CD4-positive, alpha-beta T cell treated with Interleukin-2 at 100 ng/mL for 4 hours (primary cell): ENCODE measurements around the gene ADGRL3.
"Not testable (repeated sequence)": the region's sequence is repeated elsewhere in the genome, so short reads cannot be mapped to it uniquely, and the experiment has no call there.

Experiments
- DNase-seq: peaks from one replicate; pipeline ENCODE4 v3.0.0-alpha.2; 2020; ENCODE audit warnings: low spot score

Gene ADGRL3

GRCh38 chr4:61356696-61357095 is 156.6 kb downstream of the ADGRL3 start:
- no peak for DNase-seq

- DNase-seq = no peak
Observed at GRCh38 chr4:61359301-61359700, 159.2 kb downstream of the ADGRL3 start.

GRCh38 chr4:61372817-61373216 is 172.7 kb downstream of the ADGRL3 start:
- DNase-seq = not testable (repeated sequence)

- no peak for DNase-seq
Observed at GRCh38 chr4:61373901-61374440, 173.8 kb downstream of the ADGRL3 start.

- no peak for DNase-seq
Observed at GRCh38 chr4:61374447-61374891, 174.3 kb downstream of the ADGRL3 start.

- no peak for DNase-seq
Observed at GRCh38 chr4:61375301-61375700, 175.2 kb downstream of the ADGRL3 start.

- no peak for DNase-seq
Observed at GRCh38 chr4:61376301-61376700, 176.2 kb downstream of the ADGRL3 start.

- no peak for DNase-seq
Observed at GRCh38 chr4:61379406-61379805, 179.3 kb downstream of the ADGRL3 start.

- DNase-seq = no peak
Observed at GRCh38 chr4:61380865-61381264, 180.7 kb downstream of the ADGRL3 start.

GRCh38 chr4:61385256-61385655 is 185.1 kb downstream of the ADGRL3 start:
- no peak for DNase-seq

- not testable (repeated sequence) for DNase-seq
Observed at GRCh38 chr4:61387372-61387771, 187.2 kb downstream of the ADGRL3 start.

GRCh38 chr4:61389640-61390039 is 189.5 kb downstream of the ADGRL3 start:
- no peak for DNase-seq

GRCh38 chr4:61395754-61396153 is 195.6 kb downstream of the ADGRL3 start:
- no peak for DNase-seq

- no peak for DNase-seq
Observed at GRCh38 chr4:61397174-61397573, 197.0 kb downstream of the ADGRL3 start.

GRCh38 chr4:61400439-61401038 is 200.4 kb downstream of the ADGRL3 start:
- DNase-seq = no peak

- DNase-seq = no peak
Observed at GRCh38 chr4:61401771-61402170, 201.6 kb downstream of the ADGRL3 start.

- DNase-seq = no peak
Observed at GRCh38 chr4:61405307-61405706, 205.2 kb downstream of the ADGRL3 start.

GRCh38 chr4:61406677-61407076 is 206.6 kb downstream of the ADGRL3 start:
- no peak for DNase-seq

GRCh38 chr4:61407642-61408618 is 207.8 kb downstream of the ADGRL3 start:
- no peak for DNase-seq

- no peak for DNase-seq
Observed at GRCh38 chr4:61408861-61409260, 208.7 kb downstream of the ADGRL3 start.

- no peak for DNase-seq
Observed at GRCh38 chr4:61411241-61411640, 211.1 kb downstream of the ADGRL3 start.

- DNase-seq = no peak
Observed at GRCh38 chr4:61425315-61425714, 225.2 kb downstream of the ADGRL3 start.

GRCh38 chr4:61426229-61426628 is 226.1 kb downstream of the ADGRL3 start:
- DNase-seq = no peak
